MM.1S (cell line): Measurements from ENCODE around the gene UCP3.
"Not testable (repeated sequence)": the region's sequence is repeated elsewhere in the genome, so short reads cannot be mapped to it uniquely, and the experiment has no call there.

Source experiments
- DNase-seq: peaks from one replicate; pipeline ENCODE4 v3.0.0-alpha.2; 2015
- H2AFZ ChIP-seq: fragments of 300-600 bp; sonication (generic); 2 replicates; pipeline ENCODE4 v1.6.0; 2016; ENCODE audit warnings: antibody characterized with exemption, low read length
- H3F3A ChIP-seq: fragments of 300-600 bp; sonication (generic); 2 replicates; pipeline ENCODE4 v1.6.1; 2016; ENCODE audit warnings: mild to moderate bottlenecking, antibody characterized with exemption, low read length, moderate library complexity, mixed read lengths; ENCODE audit not compliant: insufficient read depth
- H3K27ac ChIP-seq: fragments of 300-600 bp; sonication (generic); 2 replicates; pipeline ENCODE4 v1.5.1; 2016; ENCODE audit warnings: mild to moderate bottlenecking, low read length
- H3K27me3 ChIP-seq: fragments of 300-600 bp; sonication (generic); replicated peaks from 2 replicates; pipeline ENCODE4 v1.6.0; 2016; ENCODE audit warnings: low read length; ENCODE audit not compliant: insufficient read depth
- H3K36me3 ChIP-seq: fragments of 300-600 bp; sonication (generic); replicated peaks from 2 replicates; pipeline ENCODE4 v1.6.1; 2016; ENCODE audit warnings: mild to moderate bottlenecking, low read length, mixed read lengths; ENCODE audit not compliant: insufficient read depth
- H3K4me1 ChIP-seq: fragments of 300-600 bp; sonication (generic); 2 replicates; pipeline ENCODE4 v1.6.1; 2016; ENCODE audit warnings: low read length, mixed read lengths
- H3K4me2 ChIP-seq: fragments of 300-600 bp; sonication (generic); 2 replicates; pipeline ENCODE4 v1.6.0; 2016; ENCODE audit warnings: low read depth, low read length
- H3K4me3 ChIP-seq: fragments of 300-600 bp; sonication (generic); 2 replicates; pipeline ENCODE4 v1.5.1; 2016; ENCODE audit warnings: low read length, mixed read lengths
- H3K79me2 ChIP-seq: fragments of 300-600 bp; sonication (generic); 2 replicates; pipeline ENCODE4 v1.6.1; 2016; ENCODE audit warnings: mixed run types, low read length, mixed read lengths
- H3K9ac ChIP-seq: fragments of 300-600 bp; sonication (generic); 2 replicates; pipeline ENCODE4 v1.6.1; 2016; ENCODE audit warnings: low read length, mixed read lengths
- H3K9me2 ChIP-seq: fragments of 300-600 bp; sonication (generic); replicated peaks from 2 replicates; pipeline ENCODE4 v1.6.1; 2016; ENCODE audit warnings: mild to moderate bottlenecking, low read length, mixed read lengths; ENCODE audit not compliant: insufficient read depth
- H3K9me3 ChIP-seq: fragments of 300-600 bp; sonication (generic); replicated peaks from 2 replicates; pipeline ENCODE4 v1.6.1; 2016; ENCODE audit warnings: mild to moderate bottlenecking, low read length, mixed read lengths; ENCODE audit not compliant: insufficient read depth
- H4K20me1 ChIP-seq: fragments of 300-600 bp; sonication (generic); 2 replicates; pipeline ENCODE4 v1.6.1; 2016; ENCODE audit warnings: mild to moderate bottlenecking, low read length, moderate library complexity, mixed read lengths; ENCODE audit not compliant: insufficient read depth
- CTCF ChIP-seq: fragments of 300-600 bp; sonication (generic); IDR thresholded peaks from 2 replicates; pipeline ENCODE4 v1.5.1; 2016; ENCODE audit warnings: antibody characterized with exemption, low read length, mixed read lengths
- EZH2 ChIP-seq: fragments of 300-600 bp; sonication (generic); optimal IDR thresholded peaks from 2 replicates; pipeline ENCODE3; 2017; ENCODE audit warnings: low read depth, mild to moderate bottlenecking, antibody characterized with exemption, low read length, mixed read lengths
- EZH2phosphoT487 ChIP-seq: fragments of 300-600 bp; sonication (generic); IDR thresholded peaks from 2 replicates; pipeline ENCODE4 v1.6.1; 2018; ENCODE audit warnings: antibody characterized with exemption, low read length

Gene UCP3

GRCh38 chr11:73989156-73989555 lies 19.7 kb downstream of the UCP3 start:
- no peak for TF ChIP-seq EZH2
- TF ChIP-seq CTCF, result no peak
- TF ChIP-seq EZH2phosphoT487, result no peak
- H3K4me3 ChIP-seq, result no peak overlapping the region
- no peak overlapping the region for H2AFZ ChIP-seq
- H3K9me2 ChIP-seq, result no peaks in the 10 kb centered on the region
- no peaks in the 10 kb centered on the region for H3K9me3 ChIP-seq
- H3K4me2 ChIP-seq, result no peak overlapping the region
- H3F3A ChIP-seq, result no peaks in the 10 kb centered on the region
- no peaks in the 10 kb centered on the region for H3K79me2 ChIP-seq
- H3K4me1 ChIP-seq, result peaks cover 5% of the 10 kb centered on the region; the same call in 1 of the 2 replicates
- H3K27ac ChIP-seq, result no peak overlapping the region
- H3K27me3 ChIP-seq, result no peaks in the 10 kb centered on the region
- no peak overlapping the region for H3K9ac ChIP-seq
- H3K36me3 ChIP-seq, result no peaks in the 10 kb centered on the region
- no peaks in the 10 kb centered on the region for H4K20me1 ChIP-seq
- no peak for DNase-seq

GRCh38 chr11:73988227-73988626 lies 20.7 kb downstream of the UCP3 start:
- TF ChIP-seq EZH2phosphoT487 (no peak), CTCF (no peak), EZH2 (no peak)
- Histone ChIP-seq H3K9me2 (no peaks in the 10 kb centered on the region), H3K36me3 (no peaks in the 10 kb centered on the region), H3K4me1 (peaks cover 11% of the 10 kb centered on the region; the same call in 1 of the 2 replicates), H3K4me3 (no peak overlapping the region), H3K4me2 (no peak overlapping the region), H3K79me2 (no peaks in the 10 kb centered on the region), H3K9me3 (no peaks in the 10 kb centered on the region), H3K9ac (no peak overlapping the region), H3F3A (peaks cover 6% of the 10 kb centered on the region; the same call in 1 of the 2 replicates), H4K20me1 (no peaks in the 10 kb centered on the region), H3K27ac (no peak overlapping the region), H3K27me3 (no peaks in the 10 kb centered on the region), H2AFZ (no peak overlapping the region)
- no peak for DNase-seq

GRCh38 chr11:73985661-73986060 lies 23.2 kb downstream of the UCP3 start:
- H4K20me1 ChIP-seq, H3K27ac ChIP-seq, H2AFZ ChIP-seq, H3K9ac ChIP-seq, H3K4me2 ChIP-seq, H3K4me3 ChIP-seq, H3K27me3 ChIP-seq, H3K9me2 ChIP-seq, H3K9me3 ChIP-seq, H3K36me3 ChIP-seq, DNase-seq: not testable (repeated sequence)
- H3K79me2 ChIP-seq, result peaks cover 17% of the 10 kb centered on the region
- H3K4me1 ChIP-seq, result peaks cover 11% of the 10 kb centered on the region
- H3F3A ChIP-seq, result peaks cover 23% of the 10 kb centered on the region

- H3K27me3 ChIP-seq, result no peaks in the 10 kb centered on the region
- peaks cover 24% of the 10 kb centered on the region for H3K4me1 ChIP-seq
- no peak for DNase-seq
- H3K4me3 ChIP-seq, result peak overlapping the region; percentile 96
- H4K20me1 ChIP-seq, result no peaks in the 10 kb centered on the region
- no peaks in the 10 kb centered on the region for H3K36me3 ChIP-seq
- H3K79me2 ChIP-seq, result peaks cover 26% of the 10 kb centered on the region
- peak overlapping the region; percentile 94 for H3K4me2 ChIP-seq
- no peaks in the 10 kb centered on the region for H3K9me2 ChIP-seq
- TF ChIP-seq EZH2phosphoT487 (no peak), EZH2 (no peak), CTCF (no peak)
- H2AFZ ChIP-seq, result peak overlapping the region; percentile 99
- peak overlapping the region; percentile 90; the same call in 1 of the 2 replicates for H3K27ac ChIP-seq
- H3F3A ChIP-seq, result peaks cover 35% of the 10 kb centered on the region
- H3K9me3 ChIP-seq, result no peaks in the 10 kb centered on the region
- H3K9ac ChIP-seq, result peak overlapping the region; percentile 95; the same call in 1 of the 2 replicates
Observed at GRCh38 chr11:73983741-73984538, 24.9 kb downstream of the UCP3 start.
